SK-N-SH treated with all-trans-retinoic acid at 6 μM for 48 hours (cell line): ENCODE measurements around the gene AAMP.

Experiments
- ARNTL ChIP-seq: fragments of 450-650 bp; formaldehyde crosslinking; IDR thresholded peaks from 2 replicates; pipeline ENCODE4 v1.5.0; 2020; ENCODE audit warnings: low read depth, mild to moderate bottlenecking, moderate library complexity, borderline replicate concordance
- GLIS3 ChIP-seq: fragments of 250-450 bp; sonication (Bioruptor Pico); IDR thresholded peaks from 2 replicates; pipeline ENCODE4 v1.5.0; 2020; ENCODE audit warnings: mild to moderate bottlenecking, moderate library complexity
- ZFP3 ChIP-seq: fragments of 250-450 bp; sonication (Bioruptor Pico); IDR thresholded peaks from 2 replicates; pipeline ENCODE4 v1.5.0; 2020; ENCODE audit warnings: mild to moderate bottlenecking, moderate library complexity
- ZFP30 ChIP-seq: fragments of 450-650 bp; formaldehyde crosslinking; IDR thresholded peaks from 2 replicates; pipeline ENCODE4 v1.5.0; 2022; ENCODE audit warnings: mild to moderate bottlenecking, moderate library complexity
- TF ChIP-seq, protein P1 (sequence below): fragments of 250-450 bp; sonication (Bioruptor Pico); IDR thresholded peaks from 2 replicates; pipeline ENCODE4 v1.8.0; 2020; ENCODE audit warnings: mild to moderate bottlenecking, moderate library complexity, borderline replicate concordance
- TF ChIP-seq, protein P2 (sequence below): fragments of 250-450 bp; sonication (Bioruptor Pico); IDR thresholded peaks from 2 replicates; pipeline ENCODE4 v1.5.1; 2020; ENCODE audit warnings: low read depth, mild to moderate bottlenecking, moderate library complexity

DNA sequence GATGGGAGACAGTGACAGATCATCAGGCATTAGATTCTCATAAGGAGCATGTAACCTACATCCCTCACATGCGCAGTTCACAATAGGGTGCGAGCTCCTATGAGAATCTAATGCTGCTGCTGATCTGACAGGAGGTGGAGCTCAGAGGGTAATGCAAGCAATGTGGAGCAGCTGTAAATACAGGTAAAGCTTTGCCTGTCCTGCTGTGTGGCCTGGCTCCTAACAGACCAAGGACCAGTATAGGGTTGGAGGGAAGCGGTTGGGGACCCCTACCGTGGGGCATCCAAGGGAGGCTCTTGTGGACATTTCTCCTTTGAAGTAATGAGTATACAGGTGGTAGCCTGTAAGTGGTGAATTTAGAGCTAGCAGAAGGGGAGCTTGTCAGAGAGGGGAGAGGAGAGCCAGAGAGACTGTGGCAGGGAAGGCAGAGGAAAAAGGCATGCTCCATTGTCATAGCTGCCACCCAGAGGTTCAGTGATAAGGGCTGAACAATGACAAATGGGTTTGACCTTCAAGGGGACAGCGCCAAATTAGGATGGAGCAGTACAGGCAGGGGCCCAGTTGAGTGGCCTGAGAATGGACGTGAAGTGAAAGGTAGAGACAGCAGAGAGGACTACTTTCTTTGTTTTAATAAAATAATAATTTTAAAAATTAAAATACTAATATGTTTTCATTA, 37.6 kb upstream of the AAMP start:
- TF ChIP-seq, protein P1, sequence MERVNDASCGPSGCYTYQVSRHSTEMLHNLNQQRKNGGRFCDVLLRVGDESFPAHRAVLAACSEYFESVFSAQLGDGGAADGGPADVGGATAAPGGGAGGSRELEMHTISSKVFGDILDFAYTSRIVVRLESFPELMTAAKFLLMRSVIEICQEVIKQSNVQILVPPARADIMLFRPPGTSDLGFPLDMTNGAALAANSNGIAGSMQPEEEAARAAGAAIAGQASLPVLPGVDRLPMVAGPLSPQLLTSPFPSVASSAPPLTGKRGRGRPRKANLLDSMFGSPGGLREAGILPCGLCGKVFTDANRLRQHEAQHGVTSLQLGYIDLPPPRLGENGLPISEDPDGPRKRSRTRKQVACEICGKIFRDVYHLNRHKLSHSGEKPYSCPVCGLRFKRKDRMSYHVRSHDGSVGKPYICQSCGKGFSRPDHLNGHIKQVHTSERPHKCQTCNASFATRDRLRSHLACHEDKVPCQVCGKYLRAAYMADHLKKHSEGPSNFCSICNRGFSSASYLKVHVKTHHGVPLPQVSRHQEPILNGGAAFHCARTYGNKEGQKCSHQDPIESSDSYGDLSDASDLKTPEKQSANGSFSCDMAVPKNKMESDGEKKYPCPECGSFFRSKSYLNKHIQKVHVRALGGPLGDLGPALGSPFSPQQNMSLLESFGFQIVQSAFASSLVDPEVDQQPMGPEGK (CRISPR knock-in tag), result no peak
- TF ChIP-seq GLIS3 (CRISPR knock-in tag) (no peak), ZFP30 (CRISPR knock-in tag) (no peak), ARNTL (no peak), ZFP3 (CRISPR knock-in tag) (no peak)
- TF ChIP-seq, protein P2, sequence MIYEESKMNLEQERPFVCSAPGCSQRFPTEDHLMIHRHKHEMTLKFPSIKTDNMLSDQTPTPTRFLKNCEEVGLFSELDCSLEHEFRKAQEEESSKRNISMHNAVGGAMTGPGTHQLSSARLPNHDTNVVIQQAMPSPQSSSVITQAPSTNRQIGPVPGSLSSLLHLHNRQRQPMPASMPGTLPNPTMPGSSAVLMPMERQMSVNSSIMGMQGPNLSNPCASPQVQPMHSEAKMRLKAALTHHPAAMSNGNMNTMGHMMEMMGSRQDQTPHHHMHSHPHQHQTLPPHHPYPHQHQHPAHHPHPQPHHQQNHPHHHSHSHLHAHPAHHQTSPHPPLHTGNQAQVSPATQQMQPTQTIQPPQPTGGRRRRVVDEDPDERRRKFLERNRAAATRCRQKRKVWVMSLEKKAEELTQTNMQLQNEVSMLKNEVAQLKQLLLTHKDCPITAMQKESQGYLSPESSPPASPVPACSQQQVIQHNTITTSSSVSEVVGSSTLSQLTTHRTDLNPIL, result no peak
